Natural killer cell treated with Interleukin-12 subunit alpha and Interleukin-12 subunit beta and Interleukin-15 and Interleukin-18, amount 100 ng/mL, for 72 hours (primary cell): ENCODE measurements around the gene CAPN12. TPM values are rescaled to one million over a fixed set of nuclear protein-coding genes. Genes with fewer than 3 reads are reported as not detected.
"Not testable (repeated sequence)": the region's sequence is repeated elsewhere in the genome, so short reads cannot be mapped to it uniquely, and the experiment has no call there.

ENCODE experiments used
- ATAC-seq, 2 donors: fragments of 150-1000 bp; cut with Tn5 transposase in 1 of 2; sonication (Bioruptor Pico), chemical (Tn5 transposase) in 1 of 2; 2 replicates each; pipeline ENCODE4 v1.10.0; 2021
- DNase-seq: peaks from one replicate; pipeline ENCODE4 v3.0.0; 2022; ENCODE audit warnings: low spot score
- H3K27ac Mint-ChIP-seq, 2 donors: 1 replicate in 1 of 2; 2 replicates in 1 of 2; pipeline ENCODE4 v1.8.0; 2022; ENCODE audit warnings: mixed read lengths in 2 of 2, mild to moderate bottlenecking in 1 of 2, moderate library complexity in 1 of 2
- H3K27me3 Mint-ChIP-seq, 2 donors: 1 replicate in 1 of 2; 2 replicates in 1 of 2; pipeline ENCODE4 v1.8.0; 2022; ENCODE audit warnings: mixed read lengths in 2 of 2
- H3K36me3 Mint-ChIP-seq: one replicate; pipeline ENCODE4 v1.8.0; 2022; ENCODE audit warnings: mixed read lengths
- H3K4me1 Mint-ChIP-seq, 2 donors: 1 replicate in 1 of 2; 2 replicates in 1 of 2; pipeline ENCODE4 v1.8.0; 2022; ENCODE audit warnings: low read depth in 2 of 2, mixed read lengths in 2 of 2, mild to moderate bottlenecking in 1 of 2
- H3K4me3 Mint-ChIP-seq: one replicate; pipeline ENCODE4 v1.8.0; 2022; ENCODE audit warnings: mixed read lengths
- H3K9me3 Mint-ChIP-seq: 2 replicates; pipeline ENCODE4 v1.8.0; 2022; ENCODE audit warnings: mixed read lengths
- total RNA-seq, 2 donors: library from RNA; stranded (reverse); gene quantifications; one replicate each; pipeline ENCODE4 v1.2.3, GENCODE V29; 2022

The CAPN12 gene, protein sequence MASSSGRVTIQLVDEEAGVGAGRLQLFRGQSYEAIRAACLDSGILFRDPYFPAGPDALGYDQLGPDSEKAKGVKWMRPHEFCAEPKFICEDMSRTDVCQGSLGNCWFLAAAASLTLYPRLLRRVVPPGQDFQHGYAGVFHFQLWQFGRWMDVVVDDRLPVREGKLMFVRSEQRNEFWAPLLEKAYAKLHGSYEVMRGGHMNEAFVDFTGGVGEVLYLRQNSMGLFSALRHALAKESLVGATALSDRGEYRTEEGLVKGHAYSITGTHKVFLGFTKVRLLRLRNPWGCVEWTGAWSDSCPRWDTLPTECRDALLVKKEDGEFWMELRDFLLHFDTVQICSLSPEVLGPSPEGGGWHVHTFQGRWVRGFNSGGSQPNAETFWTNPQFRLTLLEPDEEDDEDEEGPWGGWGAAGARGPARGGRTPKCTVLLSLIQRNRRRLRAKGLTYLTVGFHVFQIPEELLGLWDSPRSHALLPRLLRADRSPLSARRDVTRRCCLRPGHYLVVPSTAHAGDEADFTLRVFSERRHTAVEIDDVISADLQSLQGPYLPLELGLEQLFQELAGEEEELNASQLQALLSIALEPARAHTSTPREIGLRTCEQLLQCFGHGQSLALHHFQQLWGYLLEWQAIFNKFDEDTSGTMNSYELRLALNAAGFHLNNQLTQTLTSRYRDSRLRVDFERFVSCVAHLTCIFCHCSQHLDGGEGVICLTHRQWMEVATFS
- total RNA-seq = 10 to 100 TPM in 1 of 2 donors, 1 to 10 TPM in 1; 3.6 to 10.4 TPM

DNA sequence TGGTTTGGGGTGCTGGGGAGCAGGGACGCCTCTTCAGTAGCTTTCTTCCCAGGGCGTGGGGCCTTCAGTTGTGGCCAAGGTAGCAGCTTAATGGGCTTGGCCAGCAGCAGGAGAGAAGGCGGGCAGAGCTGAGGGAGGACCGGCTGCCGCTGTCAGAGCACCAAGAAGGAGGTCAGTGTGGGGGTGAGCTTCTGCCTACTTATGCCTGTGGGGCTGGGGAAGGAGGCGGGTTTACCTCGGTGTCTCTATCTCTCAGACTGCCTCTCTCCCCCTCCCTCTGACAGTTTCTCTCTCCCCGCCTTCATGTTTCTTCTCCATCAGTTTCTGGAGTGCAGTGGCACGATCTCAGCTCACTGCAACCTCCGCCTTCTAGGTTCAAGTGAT is at the start of gene CAPN12:
TSS of gene CAPN12 (minus strand) at position 177 of the 384 bp plus-strand sequence. CDS start 309 bp downstream, outside the sequence.
- H3K27me3 Mint-ChIP-seq = no peaks in the 10 kb centered on the region
- H3K27ac Mint-ChIP-seq = no peak within 1 kb of the TSS
- no peak within 1 kb of the TSS for H3K4me3 Mint-ChIP-seq
- ATAC-seq (no peak), DNase-seq (no peak)
- peaks cover 6 to 7% of the 10 kb centered on the region in 2 donors for H3K4me1 Mint-ChIP-seq
- H3K36me3 Mint-ChIP-seq = no peaks in the 10 kb centered on the region
- no peaks in the 10 kb centered on the region for H3K9me3 Mint-ChIP-seq

DNA sequence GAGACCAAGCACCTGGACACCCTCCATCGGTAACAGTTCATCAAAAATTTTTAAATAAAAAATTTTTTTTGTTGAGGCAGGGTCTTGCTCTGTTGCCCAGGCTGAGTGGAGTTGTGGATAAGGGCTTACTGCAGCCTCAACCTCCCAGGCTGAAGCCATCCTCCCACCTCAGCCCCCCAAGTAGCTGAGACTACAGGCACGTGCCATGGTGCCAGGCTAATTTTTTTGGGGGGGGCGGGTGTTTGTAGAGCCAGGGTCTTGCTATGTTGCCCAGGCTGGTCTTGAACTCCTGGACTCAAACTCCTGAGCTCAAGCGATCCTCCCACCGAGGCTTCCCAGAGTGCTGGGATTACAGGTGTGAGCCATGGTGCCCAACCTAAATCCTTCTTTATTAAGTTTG is 49.4 kb upstream of the CAPN12 start:
- peaks cover 0 to 2% of the 10 kb centered on the region in 2 donors for H3K4me1 Mint-ChIP-seq

GRCh38 chr19:38793177-38793576 is 48.9 kb upstream of the CAPN12 start:
- peaks cover 0 to 2% of the 10 kb centered on the region in 2 donors for H3K4me1 Mint-ChIP-seq
- H3K27ac Mint-ChIP-seq = peak overlapping the region in 1 of 2 donors; percentile 36
- ATAC-seq (no peak), DNase-seq (no peak)
- H3K9me3 Mint-ChIP-seq = no peaks in the 10 kb centered on the region
- H3K4me3 Mint-ChIP-seq = peak overlapping the region; percentile 34
- H3K27me3 Mint-ChIP-seq = no peaks in the 10 kb centered on the region
- H3K36me3 Mint-ChIP-seq = no peaks in the 10 kb centered on the region

More for the DNA sequence above, 49.4 kb upstream of the CAPN12 start:
- H3K9me3 Mint-ChIP-seq = no peaks in the 10 kb centered on the region
- DNase-seq = no peak
- ATAC-seq = no peak
- no peaks in the 10 kb centered on the region for H3K27me3 Mint-ChIP-seq
- no peak overlapping the region for H3K27ac Mint-ChIP-seq
- no peaks in the 10 kb centered on the region for H3K36me3 Mint-ChIP-seq
- no peak overlapping the region for H3K4me3 Mint-ChIP-seq

GRCh38 chr19:38792250-38793111 is 48.2 kb upstream of the CAPN12 start:
- peak; percentile 46 to 61 for ATAC-seq
- no peaks in the 10 kb centered on the region for H3K27me3 Mint-ChIP-seq
- peaks cover 0 to 2% of the 10 kb centered on the region in 2 donors for H3K4me1 Mint-ChIP-seq
- H3K27ac Mint-ChIP-seq = peak overlapping the region in 1 of 2 donors; percentile 36
- no peaks in the 10 kb centered on the region for H3K9me3 Mint-ChIP-seq
- H3K4me3 Mint-ChIP-seq = peak overlapping the region; percentile 34
- peak; percentile 71 for DNase-seq
- H3K36me3 Mint-ChIP-seq = no peaks in the 10 kb centered on the region

- not testable (repeated sequence) for H3K4me1 Mint-ChIP-seq, H3K4me3 Mint-ChIP-seq, H3K27ac Mint-ChIP-seq, DNase-seq, H3K36me3 Mint-ChIP-seq, H3K9me3 Mint-ChIP-seq, H3K27me3 Mint-ChIP-seq
- ATAC-seq = peak; percentile 94
Measured at GRCh38 chr19:38791451-38792064, 47.3 kb upstream of the CAPN12 start.

DNA sequence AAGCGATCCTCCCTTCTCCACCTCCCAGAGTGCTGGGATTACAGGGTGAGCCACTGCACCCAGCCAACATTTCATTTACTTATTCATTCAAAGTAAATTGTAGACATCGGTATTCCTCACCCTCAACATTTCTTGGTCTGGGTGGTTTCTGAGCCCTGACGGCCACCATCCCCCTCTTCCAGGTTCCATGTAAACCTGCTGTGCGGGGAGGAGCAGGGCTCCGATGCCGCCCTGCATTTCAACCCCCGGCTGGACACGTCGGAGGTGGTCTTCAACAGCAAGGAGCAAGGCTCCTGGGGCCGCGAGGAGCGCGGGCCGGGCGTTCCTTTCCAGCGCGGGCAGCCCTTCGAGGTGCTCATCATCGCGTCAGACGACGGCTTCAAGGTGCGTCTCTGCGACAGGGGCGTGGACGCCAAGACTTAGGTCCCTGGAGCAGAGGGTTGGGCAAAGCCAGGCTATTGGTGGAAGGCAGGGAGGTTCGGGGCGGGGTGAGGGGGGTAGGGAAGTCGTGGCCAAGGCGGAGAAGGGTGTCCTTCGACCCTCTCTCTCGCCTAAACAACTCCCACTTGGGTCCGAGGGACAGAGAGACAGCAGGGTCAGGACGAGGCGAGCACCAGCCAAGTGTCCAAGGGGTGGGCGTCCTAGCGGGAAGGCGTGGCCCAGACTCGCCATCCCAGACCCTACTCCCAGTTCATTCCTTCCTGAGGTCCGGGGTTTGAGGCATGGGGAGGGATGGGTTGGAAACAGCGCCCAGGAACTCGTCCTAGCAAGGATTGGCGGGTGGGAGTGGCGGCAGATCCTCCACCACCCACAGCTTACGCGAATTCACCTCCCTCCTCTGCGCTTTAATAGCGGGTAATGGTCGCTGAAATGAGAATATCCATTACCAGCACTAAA is 46.5 kb upstream of the CAPN12 start:
- not testable (repeated sequence) for H3K4me1 Mint-ChIP-seq, H3K4me3 Mint-ChIP-seq

DNA sequence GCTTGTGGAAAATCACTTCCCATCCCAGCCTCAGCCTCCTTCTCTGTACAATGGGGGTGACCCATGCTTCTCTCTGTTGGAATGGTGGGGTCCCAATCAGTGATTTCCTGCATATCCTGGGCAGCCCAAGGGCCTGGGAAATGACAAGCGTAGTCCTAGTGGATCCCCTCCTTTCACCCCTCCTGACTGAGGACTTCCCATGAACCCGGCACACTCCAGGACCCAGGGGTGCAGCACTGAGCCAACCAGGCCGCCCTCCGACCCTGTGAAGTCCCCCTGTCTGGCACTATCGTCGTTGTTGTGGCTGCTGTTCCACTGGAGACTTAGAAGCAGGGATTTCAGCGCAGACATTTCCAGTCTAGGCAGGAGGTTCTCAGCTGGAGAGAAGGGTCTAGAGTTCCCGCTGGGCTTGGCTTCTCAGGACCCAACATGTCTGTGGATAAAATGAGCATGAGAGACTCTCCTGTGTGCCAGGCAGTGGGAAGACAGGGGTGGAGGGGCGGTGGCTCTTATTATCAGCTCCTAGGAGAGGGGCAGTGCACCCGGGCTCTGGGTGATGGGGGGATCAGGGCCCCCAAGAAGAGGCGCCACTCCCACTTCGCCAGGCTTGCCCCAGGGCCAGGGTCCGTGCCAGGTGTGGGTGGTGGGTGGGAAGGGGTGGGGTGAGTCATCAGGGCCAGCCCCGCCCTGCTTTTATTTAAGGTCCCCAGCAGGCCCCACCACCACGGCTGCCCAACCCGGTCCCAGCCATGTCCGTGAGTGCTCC is 44.4 kb upstream of the CAPN12 start, which contains the start of gene LGALS7B:
TSS of gene LGALS7B (plus strand) at position 723 of the 766 bp plus-strand sequence. CDS start at position 750, 27 bp downstream.
- no peak for DNase-seq
- no peaks in the 10 kb centered on the region for H3K27me3 Mint-ChIP-seq
- ATAC-seq = no peak
- no peaks in the 10 kb centered on the region for H3K36me3 Mint-ChIP-seq
- no peak within 1 kb of the TSS for H3K27ac Mint-ChIP-seq
- no peaks in the 10 kb centered on the region for H3K4me1 Mint-ChIP-seq
- H3K9me3 Mint-ChIP-seq = no peaks in the 10 kb centered on the region
- H3K4me3 Mint-ChIP-seq = no peak within 1 kb of the TSS

More for the DNA sequence above, 46.5 kb upstream of the CAPN12 start:
- not testable (repeated sequence) for H3K9me3 Mint-ChIP-seq, H3K36me3 Mint-ChIP-seq, DNase-seq, H3K27ac Mint-ChIP-seq, H3K27me3 Mint-ChIP-seq, ATAC-seq

GRCh38 chr19:38786572-38787265 is 42.4 kb upstream of the CAPN12 start:
- no peaks in the 10 kb centered on the region for H3K9me3 Mint-ChIP-seq
- DNase-seq = no peak

GRCh38 chr19:38786061-38786460 is 41.8 kb upstream of the CAPN12 start:
- not testable (repeated sequence) for H3K4me3 Mint-ChIP-seq, H3K36me3 Mint-ChIP-seq, H3K27me3 Mint-ChIP-seq, H3K9me3 Mint-ChIP-seq, H3K4me1 Mint-ChIP-seq, H3K27ac Mint-ChIP-seq, ATAC-seq, DNase-seq

More at GRCh38 chr19:38786572-38787265, 42.4 kb upstream of the CAPN12 start:
- H3K4me3 Mint-ChIP-seq = no peak overlapping the region
- no peaks in the 10 kb centered on the region for H3K4me1 Mint-ChIP-seq
- no peaks in the 10 kb centered on the region for H3K36me3 Mint-ChIP-seq
- H3K27ac Mint-ChIP-seq = no peak overlapping the region
- no peaks in the 10 kb centered on the region for H3K27me3 Mint-ChIP-seq
- ATAC-seq = no peak

- Mint-ChIP-seq H3K27ac (no peak overlapping the region), H3K27me3 (no peaks in the 10 kb centered on the region), H3K4me3 (no peak overlapping the region), H3K4me1 (no peaks in the 10 kb centered on the region), H3K9me3 (no peaks in the 10 kb centered on the region), H3K36me3 (no peaks in the 10 kb centered on the region)
- no peak for DNase-seq
- no peak for ATAC-seq
Measured at GRCh38 chr19:38785187-38785699, 41.0 kb upstream of the CAPN12 start.

GRCh38 chr19:38784224-38784623 is 40.0 kb upstream of the CAPN12 start:
- Mint-ChIP-seq H3K27ac (no peak overlapping the region), H3K4me3 (no peak overlapping the region), H3K9me3 (no peaks in the 10 kb centered on the region), H3K36me3 (no peaks in the 10 kb centered on the region), H3K4me1 (no peaks in the 10 kb centered on the region), H3K27me3 (no peaks in the 10 kb centered on the region)
- ATAC-seq = no peak
- no peak for DNase-seq
